Fibroblast of mammary gland (primary cell): Measurements from ENCODE around the gene GORAB.

Source experiments
- DNase-seq: peaks from one replicate; pipeline ENCODE4 v3.0.0-alpha.2; 2010; ENCODE audit warnings: low read depth
- H3K4me3 ChIP-seq: 2 replicates; pipeline ENCODE4 v1.5.1; 2011; ENCODE audit warnings: low read depth, mild to moderate bottlenecking, low read length, moderate library complexity; ENCODE audit not compliant: control insufficient read depth
- CTCF ChIP-seq: conservative IDR thresholded peaks from 2 replicates; pipeline ENCODE4 v1.5.1; 2011; ENCODE audit warnings: low read depth, low read length, inconsistent platforms; ENCODE audit not compliant: control insufficient read depth, insufficient read depth

GORAB gene

GRCh38 chr1:170520601-170521000 is 11.4 kb upstream of the GORAB start:
- DNase-seq: peak; percentile 73
- H3K4me3 ChIP-seq: no peak overlapping the region
- no peak for TF ChIP-seq CTCF

- H3K4me3 ChIP-seq: no peak overlapping the region
- DNase-seq: peak; percentile 23
- no peak for TF ChIP-seq CTCF
Observed at GRCh38 chr1:170521818-170522217, 10.1 kb upstream of the GORAB start.

GRCh38 chr1:170530972-170531757 is 801 bp upstream of the GORAB start:
- H3K4me3 ChIP-seq: peak overlapping the region; percentile 86
- no peak for TF ChIP-seq CTCF
- DNase-seq: peak; percentile 56

GRCh38 chr1:170533298-170533697 is 1.3 kb downstream of the GORAB start:
- peak overlapping the region; percentile 86 for H3K4me3 ChIP-seq
- peak; percentile 77 for DNase-seq
- no peak for TF ChIP-seq CTCF

GRCh38 chr1:170534626-170535147 is 2.7 kb downstream of the GORAB start:
- TF ChIP-seq CTCF: no peak
- no peak for DNase-seq
- no peak overlapping the region for H3K4me3 ChIP-seq

GRCh38 chr1:170535418-170535817 is 3.5 kb downstream of the GORAB start:
- no peak overlapping the region for H3K4me3 ChIP-seq
- TF ChIP-seq CTCF: no peak
- no peak for DNase-seq

- peak; percentile 42 for DNase-seq
- no peak overlapping the region for H3K4me3 ChIP-seq
- TF ChIP-seq CTCF: no peak
Observed at GRCh38 chr1:170536924-170537551, 5.1 kb downstream of the GORAB start.
